ENCODE measurements around the gene CDC42EP4. TPM values are rescaled to one million over a fixed set of nuclear protein-coding genes. Genes with fewer than 3 reads are reported as not detected.

Gene CDC42EP4
- total RNA-seq, 1 experiment from 2014 or later, result 16.6 TPM

- DNase-seq (ENCODE audit: low read depth), result no peak
These were observed 59.9 kb downstream of the CDC42EP4 start for GRCh38 chr17:73251871-73252270.

DNA sequence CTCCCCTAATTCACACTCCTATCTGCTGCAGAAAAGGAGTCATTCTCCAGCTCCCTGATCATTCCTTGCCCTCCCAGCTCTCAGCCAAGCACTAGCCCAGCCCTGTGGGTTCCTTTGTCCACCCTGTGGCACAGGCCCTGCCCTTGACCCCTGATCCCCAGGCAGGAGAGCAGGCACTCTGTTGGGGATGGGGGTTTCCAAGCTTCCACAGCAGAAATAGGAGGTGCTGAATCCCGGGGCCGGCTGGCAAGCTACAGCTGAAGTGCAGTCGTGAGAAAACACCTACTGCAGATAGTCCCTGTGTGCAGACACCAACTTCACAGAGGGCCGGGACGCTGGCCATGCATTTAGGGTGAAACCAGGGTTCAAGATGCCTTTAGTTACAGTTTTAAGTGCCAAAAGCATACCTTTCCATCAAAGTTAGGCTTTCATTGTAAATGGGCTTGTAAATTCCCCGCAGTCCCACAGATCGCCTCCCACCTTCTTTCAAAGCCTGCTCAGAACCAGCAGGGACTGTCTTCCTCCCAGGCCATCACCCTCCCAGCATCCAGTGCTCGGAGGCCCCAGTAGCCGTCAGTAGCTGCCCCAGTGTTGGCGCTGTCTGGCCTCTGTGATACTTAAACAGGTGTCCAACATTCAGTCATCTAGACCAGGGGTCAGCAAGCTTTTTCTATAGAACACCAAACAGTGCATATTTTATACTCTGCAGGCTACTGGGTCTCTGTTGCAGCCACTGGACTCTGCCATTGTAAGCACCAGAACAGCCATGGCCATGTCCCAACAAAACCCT, 60.8 kb downstream of the CDC42EP4 start:
- no peak for DNase-seq (ENCODE audit: low read depth)

- DNase-seq (ENCODE audit: low read depth), result no peak
These were observed 62.1 kb downstream of the CDC42EP4 start for GRCh38 chr17:73249700-73250099.

GRCh38 chr17:73248532-73248931, 63.3 kb downstream of the CDC42EP4 start:
- no peak for DNase-seq (ENCODE audit: low read depth)

DNA sequence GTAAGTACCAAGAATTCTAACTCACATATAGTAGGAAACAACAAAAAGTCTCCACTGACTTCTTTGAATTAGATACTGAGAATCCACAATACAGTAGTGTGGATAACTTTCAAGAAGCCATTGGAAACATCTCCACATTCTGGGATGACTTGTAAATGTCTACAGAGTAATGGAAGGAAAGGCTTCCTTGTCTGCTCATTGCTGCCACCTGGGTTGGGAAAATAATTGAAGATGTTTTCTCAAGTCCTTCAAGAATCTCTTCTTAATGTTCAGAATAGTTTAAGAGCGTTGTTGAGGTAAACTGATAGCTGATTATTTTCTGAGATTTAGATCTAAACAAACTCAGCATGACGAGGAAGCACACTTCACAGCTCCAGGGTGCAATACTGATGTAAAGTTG, 64.1 kb downstream of the CDC42EP4 start:
- DNase-seq (ENCODE audit: low read depth), result no peak

DNA sequence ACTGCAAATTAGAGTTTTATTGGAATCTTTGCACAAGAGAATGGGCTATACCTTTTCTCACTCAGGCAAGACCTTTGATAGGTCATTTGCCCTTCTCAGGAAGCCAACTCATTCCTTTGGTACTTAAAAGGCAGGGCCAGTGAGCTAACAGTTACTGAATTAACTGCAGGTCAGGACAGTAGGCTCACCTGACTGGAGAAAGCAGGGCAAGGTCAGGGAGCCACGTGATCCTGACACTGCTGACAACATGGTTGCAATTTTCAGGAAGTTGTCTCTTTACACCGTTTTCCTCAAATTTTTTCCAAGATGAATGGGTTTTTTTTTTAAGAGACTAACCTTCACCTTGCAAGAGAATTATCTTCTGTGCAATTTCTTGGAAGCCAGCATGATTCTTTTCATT, 71.2 kb downstream of the CDC42EP4 start:
- DNase-seq (ENCODE audit: low read depth), result no peak

GRCh38 chr17:73237714-73238113, 74.1 kb downstream of the CDC42EP4 start:
- no peak for DNase-seq (ENCODE audit: low read depth)

- DNase-seq (ENCODE audit: low read depth), result no peak
These were observed 77.1 kb downstream of the CDC42EP4 start for GRCh38 chr17:73234736-73235135.

Other genes with a start within 250 kb of the CDC42EP4 start
- 8.8 and 22.2 TPM in 2 replicates for gene SLC39A11, start 219.3 kb downstream of the CDC42EP4 start, total RNA-seq (2014; rRNA removed; shearing (Covaris generic))
- 0.25 and 0.42 TPM in 2 replicates for gene SSTR2, start 147.0 kb downstream of the CDC42EP4 start, total RNA-seq (2014; rRNA removed; shearing (Covaris generic))
- 21.6 and 22.4 TPM in 2 replicates for gene COG1, start 118.9 kb downstream of the CDC42EP4 start, total RNA-seq (2014; rRNA removed; shearing (Covaris generic))
- not detected in 2 replicates for gene CPSF4L, start 50.1 kb downstream of the CDC42EP4 start, total RNA-seq (2014; rRNA removed; shearing (Covaris generic))

Measured in M059J (cell line).